Bronchial epithelial cell (primary cell): ENCODE results near the gene AZU1. TPM values are rescaled to one million over a fixed set of nuclear protein-coding genes. Genes with fewer than 3 reads are reported as not detected.
"Not testable (repeated sequence)": the region's sequence is repeated elsewhere in the genome, so short reads cannot be mapped to it uniquely, and the experiment has no call there.

Source experiments
- DNase-seq: peaks from one replicate; pipeline ENCODE4 v3.0.0-alpha.2; 2010; ENCODE audit warnings: low read depth
- FAIRE-seq: peaks from 2 replicates; lab custom pipeline; 2011; peaks lifted over from hg19 to GRCh38; lab: Jason Lieb, UNC
- H3K27me3 ChIP-seq: 2 replicates; pipeline ENCODE4 v1.5.1; 2011; ENCODE audit warnings: low read length; ENCODE audit not compliant: control insufficient read depth, insufficient read depth
- H3K36me3 ChIP-seq: 2 replicates; pipeline ENCODE4 v1.5.1; 2011; ENCODE audit warnings: low read length; ENCODE audit not compliant: control insufficient read depth, insufficient read depth
- H3K4me3 ChIP-seq: 2 replicates; pipeline ENCODE4 v1.5.1; 2011; ENCODE audit warnings: mild to moderate bottlenecking, low read depth, low read length, control low read depth
- total RNA-seq: library from RNA; depleted of rRNA; stranded (reverse); fragments of >200 nt; gene quantifications from 2 replicates; pipeline ENCODE4 v1.2.1, GENCODE V29; 2014
- TF ChIP-seq, protein P1 (sequence below): IDR thresholded peaks from 2 replicates; pipeline ENCODE4 v1.5.1; 2011; ENCODE audit warnings: mild to moderate bottlenecking, moderate library complexity, low read length, control low read depth, inconsistent platforms; ENCODE audit not compliant: insufficient read depth, severe bottlenecking

Gene AZU1
- total RNA-seq, 1 donor from 2014 or later, result not detected

DNA sequence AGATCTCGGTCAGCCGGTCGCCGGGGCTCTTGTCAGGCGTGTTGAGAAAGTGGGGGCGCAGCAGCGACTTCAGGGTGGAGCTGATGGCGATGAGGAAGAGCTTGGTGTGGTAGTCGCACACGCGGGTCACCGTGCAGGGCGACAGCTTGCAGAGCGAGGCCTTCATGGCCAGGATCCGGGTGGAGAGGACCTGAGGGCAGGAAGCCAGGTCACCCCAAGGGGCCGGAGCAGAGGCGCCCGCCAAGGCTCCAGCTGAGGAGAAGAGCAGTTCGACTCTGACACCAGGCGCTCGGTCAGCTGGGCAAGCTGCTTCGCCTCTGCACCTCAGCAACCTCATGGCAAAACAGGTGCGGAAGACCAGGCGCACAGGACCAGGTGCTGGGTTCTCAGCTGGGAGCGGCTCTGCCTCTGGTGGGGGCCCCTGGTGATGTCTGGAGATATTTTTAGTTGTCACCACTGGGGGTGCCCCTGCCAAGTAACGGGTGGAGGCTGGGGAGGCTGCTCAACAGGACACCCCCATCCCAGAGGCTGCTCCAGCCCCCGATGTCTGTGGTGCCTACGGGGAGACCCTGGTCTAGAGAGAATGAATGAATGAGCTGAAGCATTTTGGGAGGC, 47.7 kb downstream of the AZU1 start:
- Histone ChIP-seq H3K36me3 (peaks cover 15% of the 10 kb centered on the region), H3K27me3 (no peaks in the 10 kb centered on the region), H3K4me3 (no peak overlapping the region)
- no peak for FAIRE-seq
- TF ChIP-seq, protein P1, sequence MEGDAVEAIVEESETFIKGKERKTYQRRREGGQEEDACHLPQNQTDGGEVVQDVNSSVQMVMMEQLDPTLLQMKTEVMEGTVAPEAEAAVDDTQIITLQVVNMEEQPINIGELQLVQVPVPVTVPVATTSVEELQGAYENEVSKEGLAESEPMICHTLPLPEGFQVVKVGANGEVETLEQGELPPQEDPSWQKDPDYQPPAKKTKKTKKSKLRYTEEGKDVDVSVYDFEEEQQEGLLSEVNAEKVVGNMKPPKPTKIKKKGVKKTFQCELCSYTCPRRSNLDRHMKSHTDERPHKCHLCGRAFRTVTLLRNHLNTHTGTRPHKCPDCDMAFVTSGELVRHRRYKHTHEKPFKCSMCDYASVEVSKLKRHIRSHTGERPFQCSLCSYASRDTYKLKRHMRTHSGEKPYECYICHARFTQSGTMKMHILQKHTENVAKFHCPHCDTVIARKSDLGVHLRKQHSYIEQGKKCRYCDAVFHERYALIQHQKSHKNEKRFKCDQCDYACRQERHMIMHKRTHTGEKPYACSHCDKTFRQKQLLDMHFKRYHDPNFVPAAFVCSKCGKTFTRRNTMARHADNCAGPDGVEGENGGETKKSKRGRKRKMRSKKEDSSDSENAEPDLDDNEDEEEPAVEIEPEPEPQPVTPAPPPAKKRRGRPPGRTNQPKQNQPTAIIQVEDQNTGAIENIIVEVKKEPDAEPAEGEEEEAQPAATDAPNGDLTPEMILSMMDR, result no peak
- DNase-seq, result no peak

DNA sequence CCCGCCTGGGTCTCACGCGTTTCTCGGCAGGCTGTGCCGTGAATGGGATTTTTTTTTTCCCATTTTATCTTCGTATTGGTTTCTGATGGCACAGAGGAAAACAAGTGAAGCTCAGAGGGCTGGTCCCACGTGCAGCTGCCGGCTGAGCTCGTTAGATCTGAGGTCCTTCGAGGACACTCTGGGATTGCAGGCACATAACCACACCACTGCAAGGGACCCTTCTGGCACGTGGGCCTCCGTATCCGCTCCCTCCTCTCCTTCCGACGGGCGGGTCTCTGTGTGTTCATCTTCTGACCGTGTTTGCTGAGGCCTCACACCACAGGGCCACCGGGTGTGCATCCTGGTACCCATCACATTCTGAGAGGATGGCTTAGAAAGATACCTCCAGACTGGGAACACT, 48.5 kb downstream of the AZU1 start:
- Histone ChIP-seq H3K4me3 (no peak overlapping the region), H3K36me3 (peaks cover 14% of the 10 kb centered on the region), H3K27me3 (no peaks in the 10 kb centered on the region)
- TF ChIP-seq, protein P1, result no peak
- FAIRE-seq, result no peak
- DNase-seq, result no peak

DNA sequence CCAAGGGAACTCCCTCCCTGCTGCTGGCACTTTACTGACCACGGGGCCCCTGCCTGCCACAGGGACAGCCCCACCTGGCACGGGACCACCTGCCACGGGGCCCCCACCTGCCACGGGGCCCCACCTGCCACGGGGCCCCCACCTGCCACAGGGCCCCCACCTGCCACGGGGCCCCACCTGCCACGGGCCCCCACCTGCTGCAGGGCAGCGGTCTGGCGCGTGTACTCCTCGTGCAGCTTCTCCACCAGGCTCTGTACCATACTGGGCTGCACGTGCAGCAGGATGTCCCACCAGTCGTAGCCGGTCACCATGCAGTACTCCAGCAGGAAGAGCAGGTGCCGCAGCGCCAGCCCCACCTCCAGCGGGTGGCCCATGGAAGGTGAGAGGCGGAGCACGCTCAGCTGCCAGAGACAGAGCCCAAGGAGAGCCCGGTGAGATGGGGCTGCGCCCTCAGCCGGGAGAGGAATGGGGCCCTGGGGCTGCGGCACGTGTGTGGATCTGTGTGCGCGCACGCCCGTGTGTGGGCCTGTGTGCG, 49.2 kb downstream of the AZU1 start:
- peaks cover 19% of the 10 kb centered on the region for H3K36me3 ChIP-seq
- TF ChIP-seq, protein P1, result no peak

DNA sequence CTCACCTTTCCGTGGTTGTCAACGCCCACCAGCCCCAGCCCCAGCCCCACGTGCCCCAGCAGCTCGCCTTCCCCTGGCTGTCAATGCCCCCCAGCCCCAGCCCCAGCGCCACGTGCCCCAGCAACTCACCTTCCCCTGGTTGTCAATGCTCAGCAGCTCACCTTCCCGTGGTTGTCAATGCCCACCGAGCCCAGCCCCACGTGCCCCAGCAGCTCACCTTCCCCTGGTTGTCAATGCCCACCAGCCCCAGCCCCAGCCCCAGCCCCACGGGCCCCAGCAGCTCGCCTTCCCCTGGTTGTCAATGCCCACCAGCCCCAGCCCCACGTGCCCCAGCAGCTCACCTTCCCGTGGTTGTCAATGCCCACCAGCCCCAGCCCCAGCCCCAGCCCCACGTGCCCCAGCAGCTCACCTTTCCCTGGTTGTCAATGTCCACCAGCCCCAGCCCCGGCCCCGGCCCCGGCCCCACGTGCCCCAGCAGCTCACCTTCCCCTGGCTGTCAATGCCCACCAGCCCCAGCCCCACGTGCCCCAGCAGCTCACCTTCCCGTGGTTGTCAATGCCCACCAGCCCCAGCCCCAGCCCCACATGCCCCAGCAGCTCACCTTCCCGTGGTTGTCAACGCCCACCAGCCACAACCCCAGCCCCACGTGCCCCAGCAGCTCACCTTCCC, 50.5 kb downstream of the AZU1 start:
- not testable (repeated sequence) for H3K27me3 ChIP-seq, DNase-seq, H3K4me3 ChIP-seq, FAIRE-seq
- peaks cover 29% of the 10 kb centered on the region for H3K36me3 ChIP-seq

More for the DNA sequence above, 49.2 kb downstream of the AZU1 start:
- FAIRE-seq (no peak), DNase-seq (no peak)
- Histone ChIP-seq H3K4me3 (no peak overlapping the region), H3K27me3 (no peaks in the 10 kb centered on the region)

DNA sequence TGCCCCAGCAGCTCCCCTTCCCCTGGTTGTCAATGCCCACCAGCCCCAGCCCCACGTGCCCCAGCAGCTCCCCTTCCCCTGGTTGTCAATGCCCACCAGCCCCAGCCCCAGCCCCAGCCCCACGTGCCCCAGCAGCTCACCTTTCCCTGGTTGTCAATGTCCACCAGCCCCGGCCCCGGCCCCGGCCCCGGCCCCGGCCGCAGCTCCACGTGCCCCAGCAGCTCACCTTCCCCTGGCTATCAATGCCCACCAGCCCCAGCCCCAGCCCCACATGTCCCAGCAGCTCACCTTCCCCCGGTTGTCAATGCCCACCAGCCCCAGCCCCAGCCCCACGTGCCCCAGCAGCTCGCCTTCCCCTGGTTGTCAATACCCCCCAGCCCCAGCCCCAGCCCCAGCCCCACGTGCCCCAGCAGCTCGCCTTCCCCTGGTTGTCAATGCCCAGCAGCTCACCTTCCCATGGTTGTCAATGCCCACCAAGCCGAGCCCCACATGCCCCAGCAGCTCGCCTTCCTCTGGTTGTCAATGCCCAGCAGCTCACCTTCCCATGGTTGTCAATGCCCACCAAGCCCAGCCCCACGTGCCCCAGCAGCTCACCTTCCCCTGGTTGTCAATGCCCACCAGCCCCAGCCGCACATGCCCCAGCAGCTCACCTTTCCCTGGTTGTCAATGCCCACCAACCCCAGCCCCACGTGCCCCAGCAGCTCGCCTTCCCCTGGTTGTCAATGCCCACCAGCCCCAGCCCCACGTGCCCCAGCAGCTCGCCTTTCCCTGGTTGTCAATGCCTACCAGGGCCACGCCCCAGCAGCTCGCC, 51.3 kb downstream of the AZU1 start:
- peaks cover 33% of the 10 kb centered on the region for H3K36me3 ChIP-seq
- not testable (repeated sequence) for H3K27me3 ChIP-seq, H3K4me3 ChIP-seq, DNase-seq
- peak; percentile 100 for FAIRE-seq

DNA sequence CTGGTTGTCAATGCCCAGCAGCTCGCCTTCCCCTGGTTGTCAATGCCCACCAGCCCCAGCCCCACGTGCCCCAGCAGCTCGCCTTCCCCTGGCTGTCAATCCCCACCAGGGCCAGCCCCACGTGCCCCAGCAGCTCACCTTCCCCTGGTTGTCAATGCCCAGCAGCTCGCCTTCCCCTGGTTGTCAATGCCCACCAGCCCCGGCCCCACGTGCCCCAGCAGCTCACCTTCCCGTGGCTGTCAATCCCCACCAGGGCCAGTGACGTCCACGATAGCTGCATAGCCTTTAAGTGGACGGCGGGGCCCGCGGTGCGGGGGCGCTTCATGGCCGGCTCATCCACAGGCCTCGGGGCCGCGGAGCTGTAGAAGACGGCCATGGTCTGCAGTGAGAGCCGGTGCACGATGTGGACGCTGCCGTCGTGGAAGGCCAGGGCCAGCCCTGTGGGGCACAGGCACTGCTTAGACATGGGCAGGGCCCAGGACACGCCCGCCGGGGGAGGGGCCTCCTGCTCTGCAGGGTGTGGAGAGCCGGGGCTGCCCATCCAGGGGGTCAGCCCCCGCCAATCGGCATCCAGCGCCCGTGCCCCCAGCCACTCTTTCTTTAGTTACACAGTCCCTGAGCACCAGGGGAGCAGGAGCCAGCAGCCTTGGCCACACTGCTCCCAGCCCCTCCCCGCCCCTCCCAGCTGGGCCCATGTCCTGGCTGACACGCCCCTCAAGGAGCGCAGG, 52.2 kb downstream of the AZU1 start:
- TF ChIP-seq, protein P1, result no peak
- H3K36me3 ChIP-seq, result peaks cover 35% of the 10 kb centered on the region
- no peaks in the 10 kb centered on the region for H3K27me3 ChIP-seq
- DNase-seq (no peak), FAIRE-seq (no peak)
- H3K4me3 ChIP-seq, result no peak overlapping the region

Other genes starting within 250 kb of the AZU1 start
- under 0.01 and 0.51 TPM in 2 replicates for gene HCN2, start 238.0 kb upstream of the AZU1 start, total RNA-seq
- gene POLRMT, start 194.3 kb upstream of the AZU1 start, total RNA-seq, result 27.5 and 29.0 TPM in 2 replicates
- gene FGF22, start 188.0 kb upstream of the AZU1 start, total RNA-seq, result not detected in 2 replicates
- 28.3 and 42.6 TPM in 2 replicates for gene RNF126, start 164.6 kb upstream of the AZU1 start, total RNA-seq
- 80.6 and 143 TPM in 2 replicates for gene FSTL3, start 151.4 kb upstream of the AZU1 start, total RNA-seq
- not detected in 2 replicates for gene PRSS57, start 132.4 kb upstream of the AZU1 start, total RNA-seq
- under 0.01 and 0.26 TPM in 2 replicates for gene PALM, start 118.9 kb upstream of the AZU1 start, total RNA-seq
- gene MISP, start 76.7 kb upstream of the AZU1 start, total RNA-seq, result 105 and 138 TPM in 2 replicates
- 99.0 TPM in 2 replicates for gene PTBP1, start 30.4 kb upstream of the AZU1 start, total RNA-seq
- not detected in 2 replicates for gene PLPPR3, start 5.9 kb upstream of the AZU1 start, total RNA-seq
- not detected in 2 replicates for gene PRTN3, start 13.2 kb downstream of the AZU1 start, total RNA-seq
- gene ELANE, start 24.5 kb downstream of the AZU1 start, total RNA-seq, result not detected in 2 replicates
- 1.2 and 4.2 TPM in 2 replicates for gene CFD, start 31.8 kb downstream of the AZU1 start, total RNA-seq
- 9.2 and 12.1 TPM in 2 replicates for gene MED16, start 65.3 kb downstream of the AZU1 start, total RNA-seq
- not detected in 2 replicates for gene RNU6-9, start 65.6 kb downstream of the AZU1 start, total RNA-seq
- 35.8 and 46.1 TPM in 2 replicates for gene R3HDM4, start 85.4 kb downstream of the AZU1 start, total RNA-seq
- gene KISS1R, start 89.5 kb downstream of the AZU1 start, total RNA-seq, result 0.13 TPM in 1 of 2 replicates, not detected in the other
- gene ARID3A, start 98.2 kb downstream of the AZU1 start, total RNA-seq, result 15.8 and 16.0 TPM in 2 replicates
- 36.3 and 68.2 TPM in 2 replicates for gene WDR18, start 156.5 kb downstream of the AZU1 start, total RNA-seq
- gene GRIN3B, start 172.6 kb downstream of the AZU1 start, total RNA-seq, result 0.26 and 0.38 TPM in 2 replicates
- gene TMEM259, start 193.3 kb downstream of the AZU1 start, total RNA-seq, result 54.8 and 65.9 TPM in 2 replicates
- gene RNU6-2, start 193.7 kb downstream of the AZU1 start, total RNA-seq, result not detected in 2 replicates
- gene CNN2, start 198.8 kb downstream of the AZU1 start, total RNA-seq, result 96.9 and 189 TPM in 2 replicates
- gene ABCA7, start 212.3 kb downstream of the AZU1 start, total RNA-seq, result 6.8 and 13.8 TPM in 2 replicates
- gene ARHGAP45, start 239.3 kb downstream of the AZU1 start, total RNA-seq, result 9.0 and 11.8 TPM in 2 replicates